GM21367 (cell line): ENCODE data around the gene HSPA2.

Source experiments
- ATAC-seq: cut with Tn5 transposase; IDR thresholded peaks from one replicate; pipeline ENCODE4 v1.9.1; 2021; ENCODE audit not compliant: unreplicated experiment

The HSPA2 gene

DNA sequence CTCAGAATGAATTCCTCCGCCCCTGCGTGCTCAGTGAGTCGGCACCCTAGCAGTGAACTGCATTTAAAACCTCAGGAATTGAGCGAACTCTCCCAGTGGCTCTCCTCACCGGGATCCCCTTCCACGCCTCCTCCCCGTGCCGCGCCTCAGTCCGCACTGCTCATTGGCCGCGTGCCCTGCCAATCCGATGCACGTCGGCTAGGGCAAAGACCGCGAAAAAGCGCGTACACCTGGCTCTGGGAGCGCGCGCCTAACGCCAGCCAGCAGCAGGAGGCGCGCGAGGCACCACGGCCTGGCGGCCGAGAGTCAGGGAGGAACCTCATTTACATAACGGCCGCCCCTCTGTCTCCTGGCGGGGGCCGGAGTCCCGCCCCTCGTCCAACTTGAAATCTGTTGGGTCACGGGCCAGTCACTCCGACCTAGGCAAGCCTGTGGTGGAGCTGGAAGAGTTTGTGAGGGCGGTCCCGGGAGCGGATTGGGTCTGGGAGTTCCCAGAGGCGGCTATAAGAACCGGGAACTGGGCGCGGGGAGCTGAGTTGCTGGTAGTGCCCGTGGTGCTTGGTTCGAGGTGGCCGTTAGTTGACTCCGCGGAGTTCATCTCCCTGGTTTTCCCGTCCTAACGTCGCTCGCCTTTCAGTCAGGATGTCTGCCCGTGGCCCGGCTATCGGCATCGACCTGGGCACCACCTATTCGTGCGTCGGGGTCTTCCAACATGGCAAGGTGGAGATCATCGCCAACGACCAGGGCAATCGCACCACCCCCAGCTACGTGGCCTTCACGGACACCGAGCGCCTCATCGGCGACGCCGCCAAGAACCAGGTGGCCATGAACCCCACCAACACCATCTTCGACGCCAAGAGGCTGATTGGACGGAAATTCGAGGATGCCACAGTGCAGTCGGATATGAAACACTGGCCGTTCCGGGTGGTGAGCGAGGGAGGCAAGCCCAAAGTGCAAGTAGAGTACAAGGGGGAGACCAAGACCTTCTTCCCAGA, at the start of gene HSPA2:
TSS of gene HSPA2 (plus strand) at position 534 of the 995 bp plus-strand sequence. CDS start at position 643, 109 bp downstream.
- ATAC-seq, result peak; percentile 93

DNA sequence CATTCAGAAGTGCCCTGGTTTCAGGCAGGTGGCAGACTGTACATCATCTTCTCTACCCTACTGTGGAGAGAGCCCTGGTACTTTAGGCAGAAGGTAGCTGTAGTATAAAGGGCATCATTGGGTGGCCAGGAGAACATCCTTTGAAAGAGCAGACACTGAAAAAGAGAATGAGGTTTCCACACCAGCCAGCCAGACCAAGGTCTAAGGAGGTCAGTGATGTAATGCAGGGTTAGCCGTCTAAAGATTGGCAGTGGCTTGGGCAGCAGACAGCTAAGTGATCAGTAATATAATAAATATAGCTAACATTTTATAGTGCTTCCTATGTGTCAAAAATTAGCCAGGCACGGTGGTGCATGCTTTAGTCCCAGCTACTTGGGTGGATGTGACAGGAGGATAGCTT, 48.9 kb upstream of the HSPA2 start:
- no peak for ATAC-seq

DNA sequence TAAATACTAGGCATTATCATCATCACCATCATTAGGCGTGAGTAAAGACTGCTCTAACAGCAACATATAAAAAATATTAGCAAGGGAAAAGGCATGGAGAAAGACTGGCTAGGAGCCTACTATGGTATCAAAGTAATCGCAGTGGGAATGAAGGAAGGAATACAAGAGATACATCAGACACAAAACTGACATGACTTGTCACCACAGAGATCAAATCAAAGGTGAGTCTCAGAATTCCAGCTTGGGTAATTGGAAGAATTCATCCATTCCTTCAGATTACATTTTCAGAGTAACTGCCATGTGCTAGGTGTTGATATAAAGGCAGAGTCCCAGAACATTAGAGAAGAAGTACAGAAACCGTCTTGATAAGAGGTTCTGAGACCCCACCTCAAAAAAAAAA, 47.1 kb upstream of the HSPA2 start:
- no peak for ATAC-seq

DNA sequence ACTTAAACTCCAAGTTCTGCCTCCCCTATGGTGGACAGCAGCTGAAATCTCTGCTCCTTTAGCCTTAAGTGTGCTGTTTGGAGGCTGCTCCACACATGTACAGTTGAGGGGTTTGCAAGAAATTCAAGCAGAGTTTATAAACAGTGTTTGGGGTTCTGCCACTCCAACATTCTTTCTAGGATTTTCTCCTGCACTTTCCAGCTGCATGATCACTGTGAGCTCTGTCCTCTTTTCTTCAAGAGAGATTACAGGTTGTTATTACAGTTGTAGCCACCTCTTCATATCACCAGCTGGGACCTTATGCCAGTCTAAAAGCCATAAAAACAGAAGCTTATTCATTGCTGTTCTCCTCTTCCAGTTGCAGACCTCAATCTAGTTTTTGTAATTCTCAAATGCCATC, 45.3 kb upstream of the HSPA2 start:
- ATAC-seq, result no peak

GRCh38 chr14:64496764-64497163, 43.8 kb upstream of the HSPA2 start:
- ATAC-seq, result no peak

- no peak for ATAC-seq
These were observed 40.5 kb upstream of the HSPA2 start for GRCh38 chr14:64500088-64500487.

DNA sequence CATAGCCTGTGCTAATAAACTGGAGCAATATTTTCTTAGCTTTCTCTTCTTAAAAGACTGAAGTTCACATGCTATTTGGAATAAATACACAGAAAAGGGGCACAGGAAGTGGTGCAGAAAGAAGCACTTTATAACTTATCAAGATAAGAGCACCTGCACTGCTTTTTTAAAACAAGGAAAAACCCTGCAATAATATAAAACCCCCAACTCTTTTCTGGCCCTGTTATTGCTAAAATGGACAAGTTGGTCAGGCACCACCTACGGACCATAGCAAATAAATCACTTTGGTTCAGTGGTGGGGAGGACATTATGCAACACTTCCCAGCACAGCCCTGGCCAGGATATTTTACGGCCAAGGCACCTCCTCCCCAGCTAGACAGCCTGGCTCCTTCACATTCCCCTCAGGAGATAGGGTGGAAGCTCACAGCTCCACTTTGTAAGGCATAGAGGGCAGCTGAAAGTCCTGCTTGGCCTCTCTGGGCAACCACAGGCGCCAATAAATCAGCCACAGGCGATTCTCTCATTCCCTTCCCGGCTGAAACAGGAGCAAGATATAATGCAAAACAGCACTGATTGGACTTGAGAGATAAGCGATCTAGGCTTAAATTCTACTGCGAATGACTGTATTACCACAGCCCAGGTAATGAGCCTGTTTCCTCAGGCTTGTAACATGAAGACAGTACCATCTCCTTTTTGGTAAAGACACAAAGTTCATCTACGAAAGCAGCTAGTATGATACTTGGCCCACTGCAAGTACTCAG, 39.0 kb upstream of the HSPA2 start:
- no peak for ATAC-seq

GRCh38 chr14:64502456-64502855, 38.1 kb upstream of the HSPA2 start:
- ATAC-seq, result no peak

DNA sequence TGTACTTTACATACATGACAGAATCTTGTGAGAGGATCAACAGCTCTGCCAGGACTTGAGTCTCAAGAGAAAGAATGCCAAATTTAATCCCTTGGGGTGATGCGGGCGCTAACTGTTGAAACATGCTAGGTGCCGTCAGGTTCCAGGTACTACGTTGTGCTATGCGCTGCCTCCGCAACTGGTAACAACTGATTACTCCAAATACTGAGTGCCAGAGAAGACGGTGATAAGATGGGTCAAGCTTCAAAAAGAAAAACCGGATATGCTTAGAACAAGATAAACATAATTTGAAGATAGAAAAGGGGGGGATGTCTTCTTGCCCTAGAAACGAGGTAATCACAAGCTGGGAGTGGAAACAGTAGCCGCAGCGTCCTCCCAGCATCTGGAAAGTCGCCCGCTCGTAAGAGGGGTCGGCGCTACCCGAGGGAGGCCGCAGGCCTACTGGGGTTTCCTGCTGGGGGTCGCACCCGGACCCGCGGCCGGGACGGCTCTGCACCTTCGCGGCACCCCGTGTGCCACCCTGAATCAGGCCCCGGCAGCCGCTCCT, 37.6 kb upstream of the HSPA2 start:
- ATAC-seq, result peak; percentile 1

DNA sequence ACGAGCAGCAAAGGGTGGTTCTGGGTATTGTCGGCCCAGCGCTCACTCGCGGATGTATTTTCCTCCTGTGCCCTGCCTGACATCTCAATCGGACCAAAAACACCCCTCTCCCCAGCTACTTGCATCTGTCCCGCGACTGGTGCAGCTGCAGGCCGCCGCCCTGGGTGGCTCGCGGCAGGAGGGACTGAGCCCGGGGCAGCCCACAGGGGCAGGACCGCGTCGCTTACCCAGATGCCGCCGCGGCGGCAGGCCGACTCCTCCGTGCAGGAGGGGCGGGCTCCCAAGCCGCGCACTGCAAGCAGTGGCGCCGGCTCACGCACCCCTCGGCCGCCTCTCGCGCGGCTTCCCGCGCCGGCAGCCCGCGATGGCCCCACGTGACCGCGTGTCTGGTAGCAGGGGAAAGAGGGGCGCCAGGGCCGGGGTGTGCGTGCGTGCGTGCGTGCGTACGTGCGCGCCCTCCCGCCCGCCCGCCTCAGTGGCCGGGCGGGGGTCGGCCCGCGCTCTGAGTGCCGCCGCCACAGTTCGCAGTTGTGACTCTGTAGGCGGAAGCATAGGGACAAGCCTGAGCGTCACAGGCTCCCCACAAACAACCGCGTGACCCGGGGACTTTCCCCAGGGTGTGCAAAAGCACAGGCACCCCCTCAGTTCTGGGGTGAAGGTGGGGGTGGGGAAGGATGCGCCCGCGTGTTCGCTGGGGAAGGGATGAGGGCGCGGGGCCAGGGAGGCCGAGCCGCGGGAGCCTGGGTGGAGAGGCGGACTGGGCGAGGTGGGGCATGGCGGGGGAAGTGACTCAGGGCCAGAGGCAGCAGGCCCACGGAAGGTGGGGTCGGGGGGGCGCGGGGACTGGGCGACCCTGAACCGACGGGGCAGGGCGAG, 36.9 kb upstream of the HSPA2 start, which contains the start of gene ZBTB25:
TSS of gene ZBTB25 (minus strand) at position 405 of the 876 bp plus-strand sequence. CDS start 13,305 bp downstream, outside the sequence.
- peak; percentile 49 for ATAC-seq

DNA sequence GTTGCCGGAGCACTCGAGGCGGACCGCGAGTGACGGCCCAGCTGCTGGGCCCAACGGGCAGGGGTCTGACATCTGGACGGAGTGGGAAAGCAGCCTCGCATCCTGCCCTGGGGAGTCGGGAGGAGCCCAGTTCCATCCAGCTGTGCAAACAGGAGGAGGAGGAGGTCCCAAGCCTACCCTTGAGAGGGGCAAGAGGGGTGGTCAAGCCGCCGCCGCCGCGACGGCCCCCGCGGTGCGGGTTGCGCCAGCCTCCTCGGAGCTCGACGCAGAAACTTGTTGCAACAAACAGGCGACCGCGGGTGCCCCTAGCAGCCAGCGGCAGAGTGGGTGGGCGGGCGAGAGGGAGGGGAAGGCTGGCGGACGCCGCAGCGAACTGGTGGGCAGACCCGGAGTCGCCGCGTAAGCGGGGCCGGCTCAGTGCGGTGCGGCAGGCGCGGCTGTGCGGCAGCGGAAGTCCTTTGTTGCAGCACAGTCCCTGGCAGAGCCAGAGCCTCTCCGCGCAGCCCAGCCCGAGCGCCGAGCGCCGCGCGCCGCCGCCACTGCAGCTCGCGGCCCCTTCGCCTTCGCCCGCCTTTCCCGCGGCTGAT, 36.1 kb upstream of the HSPA2 start, which contains the start of gene ZBTB1:
TSS of gene ZBTB1 (plus strand) at position 461 of the 587 bp plus-strand sequence. CDS start 16,735 bp downstream, outside the sequence.
- peak; percentile 5 for ATAC-seq

DNA sequence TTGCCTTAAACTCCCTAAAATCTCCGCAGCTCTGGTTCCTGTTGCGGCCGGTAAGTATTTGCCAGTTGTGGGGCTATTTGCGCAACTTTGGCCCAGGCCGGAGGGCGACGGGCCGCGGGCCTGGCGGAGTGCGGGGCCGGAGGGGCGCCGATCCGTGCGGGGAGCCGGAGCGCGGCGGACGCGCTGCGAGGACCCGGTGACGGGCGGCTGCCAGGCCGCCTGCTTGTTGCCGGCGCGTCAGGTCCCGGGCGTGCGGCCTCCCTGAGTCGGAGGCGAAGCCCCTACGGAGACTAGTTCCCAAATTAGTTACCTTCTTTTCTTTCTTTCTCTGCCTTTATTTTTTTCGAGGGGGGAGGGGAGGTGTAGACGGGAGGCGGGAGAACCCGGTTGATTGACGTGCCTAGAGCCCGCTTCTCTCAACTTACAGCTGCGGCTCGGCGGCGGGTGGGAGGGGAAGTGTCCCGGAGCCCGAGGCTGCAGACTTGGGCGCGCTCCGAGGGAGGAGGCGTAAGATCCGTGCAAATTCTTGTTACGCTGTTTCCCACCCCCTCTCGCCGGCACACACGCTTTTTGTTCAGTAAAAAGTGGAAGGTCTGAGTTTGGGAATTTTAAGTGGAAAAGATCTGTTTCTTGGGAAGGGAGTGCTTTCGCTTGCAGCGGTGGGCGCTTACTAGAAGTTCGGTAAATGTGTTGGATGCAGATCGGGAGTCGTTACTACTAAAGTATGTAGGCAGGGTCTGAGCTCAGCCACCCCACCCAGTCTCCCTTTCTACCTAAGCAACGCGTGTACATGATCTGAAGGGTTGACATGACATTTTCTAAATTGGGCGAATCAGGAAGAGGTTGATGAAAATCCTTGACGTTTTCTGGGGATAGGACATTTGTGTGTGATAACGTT, 35.4 kb upstream of the HSPA2 start:
- ATAC-seq, result peak; percentile 23

DNA sequence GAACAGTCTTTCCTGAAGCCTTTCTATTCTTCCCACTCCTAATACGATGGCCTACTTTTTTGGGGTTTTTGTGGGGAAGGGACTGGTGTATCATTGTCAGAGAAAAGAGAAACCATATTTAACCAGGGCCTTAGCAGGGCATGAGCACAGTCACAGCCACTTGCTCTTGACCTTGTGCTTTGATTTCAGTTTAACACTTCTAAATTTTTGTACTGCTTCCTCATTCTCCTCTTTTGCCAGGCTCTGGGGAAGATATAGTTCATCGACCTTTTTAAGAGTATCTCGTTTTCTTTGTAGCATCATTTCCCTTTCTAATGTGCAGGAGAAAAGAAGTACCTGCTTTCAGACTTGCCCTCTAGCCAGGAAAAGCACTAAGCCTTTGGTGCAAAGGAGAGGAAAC, 33.8 kb upstream of the HSPA2 start:
- no peak for ATAC-seq

- ATAC-seq, result no peak
These were observed 33.0 kb upstream of the HSPA2 start for GRCh38 chr14:64507376-64508156.

- no peak for ATAC-seq
These were observed 32.2 kb upstream of the HSPA2 start for GRCh38 chr14:64508215-64508776.

DNA sequence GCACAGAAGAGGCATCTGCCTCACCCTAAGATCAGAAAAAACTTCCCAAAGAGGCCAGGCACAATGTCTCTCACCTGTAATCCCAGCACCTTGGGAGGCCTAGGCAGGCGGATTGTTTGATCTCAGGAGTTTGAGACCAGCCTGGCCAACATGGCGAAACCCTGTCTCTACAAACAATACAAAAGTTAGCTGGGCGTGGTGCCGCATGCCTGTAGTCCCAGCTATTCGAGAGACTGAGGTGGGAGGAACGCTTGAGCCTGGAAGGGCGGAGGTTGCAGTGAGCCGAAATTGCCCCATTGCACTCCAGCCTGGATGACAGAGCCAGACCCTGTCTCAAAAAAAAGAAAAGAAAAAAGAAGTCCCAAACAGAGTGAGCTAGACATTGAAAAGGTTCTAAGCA, 31.5 kb upstream of the HSPA2 start:
- ATAC-seq, result no peak

- peak; percentile 38 for ATAC-seq
These were observed 29.5 kb upstream of the HSPA2 start for GRCh38 chr14:64510825-64511671.
